Loucy (cell line): ENCODE results near the gene NR4A2.

ENCODE experiments used
- H2AFZ ChIP-seq: fragments of 200-600 bp; sonication (generic); 2 replicates; pipeline ENCODE4 v1.6.0; 2016; ENCODE audit warnings: antibody characterized with exemption, mild to moderate bottlenecking, low read length, moderate library complexity
- H3F3A ChIP-seq: fragments of 200-600 bp; 2 replicates; pipeline ENCODE4 v1.6.0; 2016; ENCODE audit warnings: antibody characterized with exemption, low read depth, mild to moderate bottlenecking
- H3K27me3 ChIP-seq: fragments of 200-600 bp; sonication (generic); 2 replicates; pipeline ENCODE4 v1.6.1; 2014; ENCODE audit warnings: low read length, mild to moderate bottlenecking; ENCODE audit not compliant: insufficient read depth, poor library complexity, severe bottlenecking
- H3K36me3 ChIP-seq: fragments of 200-600 bp; sonication (generic); 2 replicates; pipeline ENCODE4 v1.6.1; 2016; ENCODE audit warnings: low read length; ENCODE audit not compliant: insufficient read depth
- H3K4me1 ChIP-seq: fragments of 200-600 bp; sonication (generic); 2 replicates; pipeline ENCODE4 v1.5.1; 2014; ENCODE audit warnings: low read length, mild to moderate bottlenecking; ENCODE audit not compliant: insufficient read depth, poor library complexity, severe bottlenecking
- H3K4me2 ChIP-seq: fragments of 200-600 bp; sonication (generic); 2 replicates; pipeline ENCODE4 v1.6.0; 2014; ENCODE audit warnings: antibody characterized with exemption, low read length, low read depth, mild to moderate bottlenecking; ENCODE audit not compliant: poor library complexity, severe bottlenecking
- H3K4me3 ChIP-seq: fragments of 200-600 bp; sonication (generic); 2 replicates; pipeline ENCODE4 v1.5.1; 2014; ENCODE audit warnings: low read length, mild to moderate bottlenecking, mixed read lengths; ENCODE audit not compliant: poor library complexity, severe bottlenecking
- H3K79me2 ChIP-seq: fragments of 200-600 bp; sonication (generic); 2 replicates; pipeline ENCODE4 v1.6.1; 2014; ENCODE audit warnings: low read length; ENCODE audit not compliant: insufficient read depth
- H3K9ac ChIP-seq: fragments of 200-600 bp; sonication (generic); 2 replicates; pipeline ENCODE4 v1.6.0; 2014; ENCODE audit warnings: mild to moderate bottlenecking, low read depth, low read length, moderate library complexity; ENCODE audit not compliant: poor library complexity, severe bottlenecking
- H3K9me2 ChIP-seq: fragments of 200-600 bp; sonication (generic); replicated peaks from 2 replicates; pipeline ENCODE4 v1.6.1; 2016; ENCODE audit warnings: low read depth, low read length, mixed read lengths
- H3K9me3 ChIP-seq: fragments of 200-600 bp; sonication (generic); 2 replicates; pipeline ENCODE4 v1.6.1; 2014; ENCODE audit warnings: mild to moderate bottlenecking, antibody characterized with exemption, low read length, low read depth; ENCODE audit not compliant: insufficient read depth
- H4K20me1 ChIP-seq: fragments of 200-600 bp; sonication (generic); 2 replicates; pipeline ENCODE4 v1.6.0; 2014; ENCODE audit warnings: antibody characterized with exemption, low read length, mild to moderate bottlenecking; ENCODE audit not compliant: insufficient read depth, poor library complexity, severe bottlenecking
- CTCF ChIP-seq: fragments of 200-600 bp; sonication (generic); conservative IDR thresholded peaks from 2 replicates; pipeline ENCODE4 v1.5.1; 2014; ENCODE audit warnings: mild to moderate bottlenecking, antibody characterized with exemption, low read length
- EZH2phosphoT487 ChIP-seq: fragments of 200-600 bp; IDR thresholded peaks from 2 replicates; pipeline ENCODE4 v1.6.1; 2018; ENCODE audit warnings: antibody characterized with exemption, mild to moderate bottlenecking, moderate library complexity, borderline replicate concordance

The NR4A2 gene

DNA sequence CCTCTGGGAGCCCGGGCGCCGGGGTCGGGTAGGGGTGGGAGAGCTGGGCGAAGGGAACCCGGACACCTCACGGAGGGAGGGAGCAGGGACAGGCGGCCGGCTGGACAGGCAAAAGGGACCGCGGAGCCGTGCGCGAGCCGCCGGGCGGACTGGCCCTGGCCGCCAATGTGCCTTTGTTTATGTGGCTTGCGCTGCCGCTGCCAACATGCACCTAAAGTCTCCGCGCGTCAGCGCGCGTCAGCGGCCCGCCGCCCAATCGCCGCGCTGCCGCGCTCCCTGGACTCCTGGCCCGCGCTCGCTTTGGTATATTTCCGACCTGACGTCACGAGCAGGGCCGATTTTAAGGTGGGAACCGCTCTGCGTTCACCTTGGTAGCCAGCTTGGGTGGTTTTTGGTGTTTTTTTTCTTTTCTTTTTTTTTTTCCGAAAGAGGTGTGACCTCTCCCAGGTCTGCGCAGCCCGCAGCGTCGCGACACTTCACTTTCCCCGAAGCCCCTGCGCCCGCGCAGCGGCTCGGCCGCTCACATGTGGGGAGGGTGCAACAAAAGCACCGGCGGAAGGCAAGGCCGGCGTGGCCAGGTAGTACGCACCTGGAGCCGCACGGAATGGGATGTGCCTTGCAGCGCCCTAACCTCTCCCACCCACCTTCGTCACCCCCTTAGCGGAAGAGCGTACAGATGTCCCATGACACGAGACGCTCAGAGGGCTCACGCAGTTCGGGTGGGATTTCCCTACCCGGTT lies at the start of gene NR4A2:
Gene NR4A2 (minus strand): TSS at position 188 of the 740 bp plus-strand sequence. CDS start 2,535 bp downstream, outside the sequence.
- no peaks in the 10 kb centered on the region for H3K9me3 ChIP-seq
- no peaks in the 10 kb centered on the region for H3K27me3 ChIP-seq
- H3F3A ChIP-seq = peaks cover 9% of the 10 kb centered on the region; the same call in 1 of the 2 replicates
- TF ChIP-seq CTCF (no peak), EZH2phosphoT487 (no peak)
- peak within 1 kb of the TSS; percentile 87 for H3K4me3 ChIP-seq
- no peaks in the 10 kb centered on the region for H3K9me2 ChIP-seq
- 0 out of 2 replicates have a peak within 1 kb of the TSS, but pooled peaks have one; percentile 72 for H2AFZ ChIP-seq
- no peaks in the 10 kb centered on the region for H3K36me3 ChIP-seq
- H3K79me2 ChIP-seq = 0 out of 2 replicates have a peak, but pooled peaks cover 4% of the 10 kb centered on the region
- no peaks in the 10 kb centered on the region for H4K20me1 ChIP-seq
- peaks cover 10% of the 10 kb centered on the region for H3K4me1 ChIP-seq
- peak within 1 kb of the TSS; percentile 82 for H3K4me2 ChIP-seq
- H3K9ac ChIP-seq = peak within 1 kb of the TSS; percentile 83

DNA sequence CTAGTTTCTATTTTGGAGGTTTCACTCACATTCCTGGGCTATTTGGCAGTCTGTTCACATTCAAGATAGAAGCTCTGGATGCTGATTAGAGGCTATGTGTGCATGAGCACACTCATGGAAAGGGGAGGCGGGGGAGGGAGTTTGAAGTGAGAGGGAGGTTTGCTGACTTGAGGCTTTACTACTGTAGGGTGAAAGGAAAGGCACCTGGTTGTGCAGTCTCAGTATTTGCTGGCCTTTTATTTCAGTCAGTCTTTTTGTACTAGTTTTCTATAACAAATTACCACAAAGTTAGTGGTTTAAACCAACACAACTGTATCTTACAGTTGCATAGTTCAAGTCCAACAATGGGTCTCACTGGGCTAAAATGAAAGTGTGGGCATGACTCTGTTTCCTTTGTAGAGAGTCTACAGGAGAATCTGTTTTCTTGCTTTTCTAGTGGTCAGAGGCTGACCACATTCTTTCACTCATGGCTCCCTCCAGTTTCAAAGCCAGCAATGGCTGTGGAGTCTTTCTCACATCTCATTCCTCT lies 47.7 kb upstream of the NR4A2 start:
- TF ChIP-seq CTCF (no peak), EZH2phosphoT487 (no peak)
- H3K9me2 ChIP-seq = no peaks in the 10 kb centered on the region

GRCh38 chr2:156379714-156380113 lies 47.2 kb upstream of the NR4A2 start:
- no peaks in the 10 kb centered on the region for H3K4me1 ChIP-seq
- H3K9me2 ChIP-seq = no peaks in the 10 kb centered on the region
- no peak overlapping the region for H2AFZ ChIP-seq
- no peaks in the 10 kb centered on the region for H3F3A ChIP-seq
- no peak overlapping the region for H3K4me3 ChIP-seq
- H3K36me3 ChIP-seq = no peaks in the 10 kb centered on the region
- TF ChIP-seq CTCF = no peak
- TF ChIP-seq EZH2phosphoT487 = no peak
- no peaks in the 10 kb centered on the region for H3K79me2 ChIP-seq
- H3K9me3 ChIP-seq = no peaks in the 10 kb centered on the region
- no peak overlapping the region for H3K9ac ChIP-seq
- H3K4me2 ChIP-seq = no peak overlapping the region
- no peaks in the 10 kb centered on the region for H3K27me3 ChIP-seq
- H4K20me1 ChIP-seq = no peaks in the 10 kb centered on the region

More for the DNA sequence above, 47.7 kb upstream of the NR4A2 start:
- H3K9me3 ChIP-seq = no peaks in the 10 kb centered on the region
- peaks cover 1% of the 10 kb centered on the region for H3K4me1 ChIP-seq
- H3K4me2 ChIP-seq = no peak overlapping the region
- H3F3A ChIP-seq = no peaks in the 10 kb centered on the region
- H3K27me3 ChIP-seq = no peaks in the 10 kb centered on the region
- H2AFZ ChIP-seq = peak overlapping the region; percentile 14; the same call in 1 of the 2 replicates
- no peaks in the 10 kb centered on the region for H4K20me1 ChIP-seq
- no peaks in the 10 kb centered on the region for H3K36me3 ChIP-seq
- no peaks in the 10 kb centered on the region for H3K79me2 ChIP-seq
- no peak overlapping the region for H3K4me3 ChIP-seq
- no peak overlapping the region for H3K9ac ChIP-seq
